ENCODE measurements around the gene JMJD7. TPM values are rescaled to one million over a fixed set of nuclear protein-coding genes. Genes with fewer than 3 reads are reported as not detected.

JMJD7 gene
- total RNA-seq, 1 donor from 2014 or later, result 26.2 TPM

DNA sequence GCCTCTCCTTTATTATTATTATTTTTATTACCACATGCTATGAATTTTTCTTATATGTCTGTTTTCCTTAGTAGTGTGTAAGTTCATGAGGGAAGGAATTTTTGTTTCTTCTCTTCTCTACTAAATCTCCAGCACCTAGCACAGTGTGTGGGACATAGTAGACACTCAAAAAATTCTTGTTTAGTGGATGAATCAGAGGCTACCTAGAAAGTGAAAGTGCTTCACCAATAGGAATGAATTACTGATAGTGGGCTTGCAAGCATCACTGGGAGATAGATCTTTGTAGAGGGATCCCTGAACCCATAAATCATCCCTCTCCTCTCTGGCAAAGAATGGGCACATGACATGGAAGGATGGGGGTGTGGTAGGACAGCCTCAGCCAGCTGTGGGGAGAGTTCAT, 57.4 kb downstream of the JMJD7 start:
- Mint-ChIP-seq H3K4me1 (ENCODE audit: low read depth) (peaks cover 4% of the 10 kb centered on the region), H3K4me3 (ENCODE audit: low read depth) (no peak overlapping the region), H3K27ac (no peak overlapping the region), H3K9me3 (ENCODE audit: low read depth) (no peaks in the 10 kb centered on the region), H3K36me3 (ENCODE audit: insufficient read depth) (no peaks in the 10 kb centered on the region), H3K27me3 (peaks cover 29% of the 10 kb centered on the region)
- TF ChIP-seq, protein P1, sequence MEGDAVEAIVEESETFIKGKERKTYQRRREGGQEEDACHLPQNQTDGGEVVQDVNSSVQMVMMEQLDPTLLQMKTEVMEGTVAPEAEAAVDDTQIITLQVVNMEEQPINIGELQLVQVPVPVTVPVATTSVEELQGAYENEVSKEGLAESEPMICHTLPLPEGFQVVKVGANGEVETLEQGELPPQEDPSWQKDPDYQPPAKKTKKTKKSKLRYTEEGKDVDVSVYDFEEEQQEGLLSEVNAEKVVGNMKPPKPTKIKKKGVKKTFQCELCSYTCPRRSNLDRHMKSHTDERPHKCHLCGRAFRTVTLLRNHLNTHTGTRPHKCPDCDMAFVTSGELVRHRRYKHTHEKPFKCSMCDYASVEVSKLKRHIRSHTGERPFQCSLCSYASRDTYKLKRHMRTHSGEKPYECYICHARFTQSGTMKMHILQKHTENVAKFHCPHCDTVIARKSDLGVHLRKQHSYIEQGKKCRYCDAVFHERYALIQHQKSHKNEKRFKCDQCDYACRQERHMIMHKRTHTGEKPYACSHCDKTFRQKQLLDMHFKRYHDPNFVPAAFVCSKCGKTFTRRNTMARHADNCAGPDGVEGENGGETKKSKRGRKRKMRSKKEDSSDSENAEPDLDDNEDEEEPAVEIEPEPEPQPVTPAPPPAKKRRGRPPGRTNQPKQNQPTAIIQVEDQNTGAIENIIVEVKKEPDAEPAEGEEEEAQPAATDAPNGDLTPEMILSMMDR (IDR thresholded peaks at IDR 0.05; ENCODE audit: unreplicated experiment), result no peak
- DNase-seq (ENCODE audit: low spot score, unreplicated experiment), result no peak

GRCh38 chr15:41885841-41886240, 57.9 kb downstream of the JMJD7 start:
- no peaks in the 10 kb centered on the region for H3K36me3 Mint-ChIP-seq (ENCODE audit: insufficient read depth)
- peaks cover 25% of the 10 kb centered on the region for H3K27me3 Mint-ChIP-seq
- TF ChIP-seq, protein P1 (IDR thresholded peaks at IDR 0.05; ENCODE audit: unreplicated experiment), result no peak
- DNase-seq (ENCODE audit: low spot score, unreplicated experiment), result no peak
- H3K9me3 Mint-ChIP-seq (ENCODE audit: low read depth), result no peaks in the 10 kb centered on the region
- no peak overlapping the region for H3K27ac Mint-ChIP-seq
- H3K4me1 Mint-ChIP-seq (ENCODE audit: low read depth), result peaks cover 5% of the 10 kb centered on the region
- no peak overlapping the region for H3K4me3 Mint-ChIP-seq (ENCODE audit: low read depth)

- TF ChIP-seq, protein P1 (IDR thresholded peaks at IDR 0.05; ENCODE audit: unreplicated experiment), result no peak
- H3K36me3 Mint-ChIP-seq (ENCODE audit: insufficient read depth), result no peaks in the 10 kb centered on the region
- DNase-seq (ENCODE audit: low spot score, unreplicated experiment), result no peak
- no peak overlapping the region for H3K4me3 Mint-ChIP-seq (ENCODE audit: low read depth)
- H3K4me1 Mint-ChIP-seq (ENCODE audit: low read depth), result peaks cover 11% of the 10 kb centered on the region
- peaks cover 16% of the 10 kb centered on the region for H3K27me3 Mint-ChIP-seq
- H3K9me3 Mint-ChIP-seq (ENCODE audit: low read depth), result no peaks in the 10 kb centered on the region
- no peak overlapping the region for H3K27ac Mint-ChIP-seq
Measured at GRCh38 chr15:41886741-41887140, 58.8 kb downstream of the JMJD7 start.

- Mint-ChIP-seq H3K27me3 (peaks cover 16% of the 10 kb centered on the region), H3K4me3 (ENCODE audit: low read depth) (no peak overlapping the region), H3K36me3 (ENCODE audit: insufficient read depth) (no peaks in the 10 kb centered on the region), H3K9me3 (ENCODE audit: low read depth) (no peaks in the 10 kb centered on the region), H3K27ac (no peak overlapping the region), H3K4me1 (ENCODE audit: low read depth) (peaks cover 11% of the 10 kb centered on the region)
- no peak for DNase-seq (ENCODE audit: low spot score, unreplicated experiment)
- TF ChIP-seq, protein P1 (IDR thresholded peaks at IDR 0.05; ENCODE audit: unreplicated experiment), result no peak
Measured at GRCh38 chr15:41887161-41887560, 59.3 kb downstream of the JMJD7 start.

Small RNA genes lying within 50 kb of the gene (microRNA-seq; reads per million reads assigned to microRNA genes)
- gene MIR4310 (ENCODE audit: borderline number of aligned reads, unreplicated experiment), result not detected

Other genes starting within 250 kb of the JMJD7 start
- 64.0 and 71.2 TPM in 2 replicates for gene MGA, start 167.7 kb upstream of the JMJD7 start, total RNA-seq
- 28.9 TPM in 2 replicates for gene MAPKBP1, start 53.6 kb upstream of the JMJD7 start, total RNA-seq
- 13.1 and 13.8 TPM in 2 replicates for gene PLA2G4B, start 10.8 kb downstream of the JMJD7 start, total RNA-seq
- 6.6 and 7.9 TPM in 2 replicates for gene SPTBN5, start 66.0 kb downstream of the JMJD7 start, total RNA-seq
- 17.2 and 18.4 TPM in 2 replicates for gene EHD4, start 144.5 kb downstream of the JMJD7 start, total RNA-seq
- 0.09 TPM in 1 of 2 replicates, not detected in the other for gene PLA2G4E, start 192.9 kb downstream of the JMJD7 start, total RNA-seq

All from progenitor cell of endocrine pancreas (in vitro differentiated cells).